GM19025 (cell line): ENCODE measurements around the gene OSBP2.

Source experiments
- ATAC-seq: cut with Tn5 transposase; IDR thresholded peaks from one replicate; pipeline ENCODE4 v1.9.1; 2021; ENCODE audit warnings: mild to moderate bottlenecking, low read depth, moderate library complexity; ENCODE audit not compliant: unreplicated experiment

The OSBP2 gene

DNA sequence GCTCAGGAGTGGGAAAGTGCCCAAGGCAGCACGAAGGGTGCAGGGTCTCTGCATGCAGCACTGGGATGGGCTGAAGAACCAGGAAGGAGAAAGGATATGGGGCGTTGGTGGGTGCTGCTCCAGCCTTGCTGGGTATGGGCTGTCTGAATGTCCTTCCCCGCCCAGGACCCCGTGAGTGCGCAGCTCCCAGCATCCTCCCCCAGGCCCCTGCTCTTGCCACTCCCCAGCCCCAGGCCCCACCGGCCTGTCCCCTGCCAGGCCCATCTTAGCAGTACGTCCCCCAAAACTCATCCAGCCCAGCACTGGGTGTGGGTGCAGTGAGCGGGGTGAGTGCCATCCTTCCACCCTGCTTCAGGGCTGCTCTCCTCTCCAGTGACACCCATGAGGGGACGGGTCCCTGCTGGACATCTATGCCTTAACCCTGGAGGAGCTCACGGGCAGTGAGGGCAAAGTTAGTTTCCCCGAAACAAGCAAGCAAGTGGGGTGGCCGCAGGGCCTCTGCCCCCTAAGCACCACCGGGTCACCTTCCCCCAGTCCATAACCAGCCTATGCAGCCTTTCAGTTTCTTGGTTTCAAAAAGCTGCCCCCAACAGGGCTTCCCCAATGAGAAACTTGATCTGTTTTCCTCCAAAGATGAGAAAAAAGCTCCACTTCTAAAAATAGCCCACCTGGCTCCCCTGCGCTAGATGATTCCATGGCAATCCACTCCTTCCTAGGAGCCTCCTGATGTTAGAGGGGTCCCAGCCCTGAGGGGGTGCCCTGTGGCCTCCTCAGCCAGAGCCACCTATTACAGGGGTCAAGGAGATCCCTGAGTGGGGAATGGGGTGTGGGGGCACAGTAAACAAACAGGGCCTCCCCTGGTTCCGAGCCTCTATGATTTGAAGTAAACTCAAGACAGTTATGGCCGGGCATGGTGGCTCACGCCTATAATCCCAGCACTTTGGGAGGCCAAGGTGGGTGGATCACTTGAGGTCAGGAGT, 170.1 kb downstream of the OSBP2 start:
- ATAC-seq = no peak

DNA sequence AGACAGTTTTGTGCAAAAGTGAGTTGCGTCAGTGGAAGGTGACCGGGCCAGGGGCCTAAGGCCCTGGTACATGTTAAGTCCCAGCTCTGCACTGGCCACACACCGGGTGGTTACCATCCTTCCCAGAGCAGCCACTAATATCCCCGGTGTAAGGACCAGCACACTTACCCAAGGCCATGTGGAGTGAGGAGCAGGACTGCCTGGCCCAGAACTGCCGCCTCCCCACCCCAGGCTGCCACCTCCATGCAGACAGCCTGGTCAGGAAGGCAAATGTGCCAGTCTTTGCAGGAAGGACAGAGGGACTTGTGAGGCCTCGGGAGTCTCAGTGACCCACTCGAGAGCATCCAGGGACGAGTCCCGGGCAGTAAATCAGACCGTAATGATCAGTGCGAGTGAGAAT, 171.0 kb downstream of the OSBP2 start:
- no peak for ATAC-seq

DNA sequence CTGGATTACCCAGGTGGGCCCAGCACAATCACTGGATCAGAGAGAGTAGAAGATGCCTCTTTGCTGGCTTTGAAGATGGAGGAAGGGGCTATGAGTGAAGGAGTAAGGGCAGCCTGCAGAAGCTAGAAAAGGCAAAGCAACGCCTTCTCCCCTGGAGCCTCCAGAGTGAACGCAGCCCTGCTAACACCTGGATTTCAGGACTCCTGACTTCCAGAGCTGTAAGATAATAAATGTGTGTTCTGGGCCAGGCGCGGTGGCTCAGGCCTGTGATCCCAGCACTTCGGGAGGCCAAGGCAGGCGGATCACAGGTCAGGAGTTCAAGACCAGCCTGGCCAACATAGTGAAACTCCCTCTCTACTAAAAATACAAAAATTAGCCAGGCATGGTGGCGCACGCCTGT, 171.5 kb downstream of the OSBP2 start:
- no peak for ATAC-seq

DNA sequence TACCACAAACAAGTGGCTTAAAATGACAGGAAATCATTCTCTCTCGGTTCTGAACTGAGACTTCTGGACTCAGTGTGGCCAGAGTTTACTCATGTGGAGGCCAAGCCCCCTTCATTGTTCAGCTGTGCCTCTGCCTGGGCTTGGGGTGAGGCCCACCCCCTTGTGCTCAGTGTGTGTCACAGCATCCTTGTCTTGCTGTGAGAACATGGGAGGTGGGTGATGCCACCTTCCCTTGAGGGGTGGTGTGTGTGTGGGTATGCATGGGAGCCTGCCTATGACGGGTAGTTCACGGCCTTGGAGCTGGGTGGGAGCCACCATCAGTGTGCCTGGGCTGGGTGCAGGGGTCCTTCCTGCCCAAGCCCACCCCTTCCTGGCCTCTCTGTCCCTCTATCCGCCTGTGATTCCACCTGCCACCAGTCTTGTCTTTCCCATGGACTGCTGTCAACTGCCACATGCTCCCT, 172.2 kb downstream of the OSBP2 start:
- ATAC-seq = no peak

DNA sequence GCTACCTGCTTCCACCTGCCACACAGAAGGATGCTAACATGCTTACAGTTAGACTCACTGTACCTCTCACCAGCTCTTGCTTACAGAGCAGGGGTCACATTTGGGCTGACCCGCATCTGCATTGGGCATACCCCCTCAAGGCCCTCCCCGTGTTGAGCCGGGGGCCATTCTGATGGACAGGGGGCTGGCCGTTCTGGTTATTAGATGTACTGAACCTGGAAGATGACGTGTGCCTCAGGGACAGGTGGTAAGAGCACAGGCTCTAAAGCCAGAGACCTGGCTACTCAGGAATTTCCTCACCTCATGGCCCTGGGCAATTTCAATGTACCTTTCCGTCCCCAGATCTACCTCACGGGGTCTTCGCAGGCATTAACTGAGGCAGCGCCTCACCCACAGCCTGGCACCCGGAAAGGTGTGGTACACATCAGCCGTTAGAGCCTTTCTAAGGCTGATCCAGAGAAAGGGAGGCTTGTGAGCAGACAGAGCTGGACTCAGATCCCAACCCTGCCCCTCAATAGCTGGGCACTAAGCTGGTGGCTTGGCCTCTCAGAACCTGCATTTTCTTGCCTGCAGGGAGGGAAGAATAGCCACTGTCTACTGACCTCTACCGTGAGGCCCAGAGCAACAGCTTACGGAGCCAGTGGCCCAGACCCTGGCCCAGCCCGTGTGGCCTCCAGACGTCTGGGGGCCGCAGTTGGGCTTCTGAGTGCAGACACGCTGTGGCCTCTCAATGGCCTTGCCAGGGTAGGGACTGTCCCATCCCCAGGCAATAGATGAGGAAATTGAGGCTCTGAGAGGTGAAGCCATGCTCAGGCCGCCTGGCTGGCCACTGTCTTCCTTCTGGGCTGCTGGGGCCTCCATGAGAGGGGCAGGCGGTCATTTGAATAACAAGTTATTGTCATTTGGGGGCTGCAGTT, 173.3 kb downstream of the OSBP2 start:
- no peak for ATAC-seq

DNA sequence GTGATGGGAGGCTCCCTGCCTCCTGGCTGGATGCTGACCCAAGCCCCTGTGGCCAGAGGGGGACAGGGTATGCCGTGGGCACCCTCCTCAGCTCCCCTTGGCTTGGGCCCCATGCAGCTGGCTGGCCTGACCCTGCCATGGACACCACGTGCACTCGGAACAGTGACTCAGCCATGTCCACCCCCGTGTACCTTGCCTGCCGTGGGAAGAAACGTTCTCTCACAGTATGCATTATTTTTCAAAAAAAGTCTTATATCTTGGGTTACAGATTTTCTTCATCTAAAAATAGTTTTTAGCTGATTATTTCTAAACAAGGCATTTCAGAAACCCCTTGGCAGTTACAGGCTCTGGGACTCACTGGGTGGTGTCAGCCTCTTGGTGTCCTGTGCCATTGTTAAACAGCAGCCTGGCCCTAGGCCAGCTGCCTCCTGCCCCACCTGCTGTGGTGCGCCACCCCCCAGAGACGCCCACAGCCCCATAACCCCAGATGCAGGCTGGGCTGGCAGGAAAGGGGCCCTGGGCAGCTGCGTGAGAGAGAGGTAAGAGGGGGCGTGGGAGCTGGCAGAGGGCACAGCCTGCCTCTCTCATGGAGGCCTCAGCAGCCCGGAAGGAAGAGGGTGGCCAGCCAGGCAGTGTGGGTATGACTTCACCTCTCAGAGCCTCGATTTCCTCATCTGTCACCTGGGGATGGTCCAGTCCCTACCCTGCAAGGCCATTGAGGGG, 174.2 kb downstream of the OSBP2 start:
- no peak for ATAC-seq

DNA sequence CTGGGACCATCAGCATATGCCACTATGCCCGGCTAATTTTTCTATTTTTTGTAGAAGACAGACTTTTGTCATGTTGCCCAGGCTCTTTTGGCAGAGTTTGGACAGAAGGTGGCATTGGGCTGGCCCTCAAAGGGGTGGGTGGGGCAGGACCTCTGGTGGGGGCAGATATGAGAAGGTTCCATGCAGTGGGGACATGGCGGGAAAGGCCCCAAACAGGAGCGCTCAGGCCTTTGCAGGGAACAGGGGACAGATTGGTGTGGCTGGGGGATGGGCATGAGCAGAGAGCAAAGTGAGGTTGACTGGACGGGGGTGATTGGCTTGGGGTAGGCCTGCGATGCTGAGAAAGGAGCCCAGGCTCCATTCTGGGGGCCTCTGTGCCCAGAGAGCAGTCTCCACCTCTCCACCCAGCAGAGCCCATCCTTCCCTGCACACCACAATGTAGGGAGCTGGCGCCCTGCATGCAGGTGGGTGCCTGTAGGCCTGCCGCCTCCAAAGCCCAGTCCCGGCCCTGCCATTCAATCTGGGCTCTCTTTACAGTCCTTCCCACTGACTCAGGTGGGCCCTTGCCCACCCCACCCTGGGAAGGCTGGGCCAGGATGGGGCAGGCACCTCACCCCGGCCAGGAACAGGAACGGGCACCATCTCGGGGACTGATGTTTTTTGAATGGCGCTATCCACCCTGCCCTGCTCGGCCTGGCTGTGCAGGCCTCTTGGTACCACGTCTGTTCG, 175.2 kb downstream of the OSBP2 start:
- ATAC-seq = no peak

DNA sequence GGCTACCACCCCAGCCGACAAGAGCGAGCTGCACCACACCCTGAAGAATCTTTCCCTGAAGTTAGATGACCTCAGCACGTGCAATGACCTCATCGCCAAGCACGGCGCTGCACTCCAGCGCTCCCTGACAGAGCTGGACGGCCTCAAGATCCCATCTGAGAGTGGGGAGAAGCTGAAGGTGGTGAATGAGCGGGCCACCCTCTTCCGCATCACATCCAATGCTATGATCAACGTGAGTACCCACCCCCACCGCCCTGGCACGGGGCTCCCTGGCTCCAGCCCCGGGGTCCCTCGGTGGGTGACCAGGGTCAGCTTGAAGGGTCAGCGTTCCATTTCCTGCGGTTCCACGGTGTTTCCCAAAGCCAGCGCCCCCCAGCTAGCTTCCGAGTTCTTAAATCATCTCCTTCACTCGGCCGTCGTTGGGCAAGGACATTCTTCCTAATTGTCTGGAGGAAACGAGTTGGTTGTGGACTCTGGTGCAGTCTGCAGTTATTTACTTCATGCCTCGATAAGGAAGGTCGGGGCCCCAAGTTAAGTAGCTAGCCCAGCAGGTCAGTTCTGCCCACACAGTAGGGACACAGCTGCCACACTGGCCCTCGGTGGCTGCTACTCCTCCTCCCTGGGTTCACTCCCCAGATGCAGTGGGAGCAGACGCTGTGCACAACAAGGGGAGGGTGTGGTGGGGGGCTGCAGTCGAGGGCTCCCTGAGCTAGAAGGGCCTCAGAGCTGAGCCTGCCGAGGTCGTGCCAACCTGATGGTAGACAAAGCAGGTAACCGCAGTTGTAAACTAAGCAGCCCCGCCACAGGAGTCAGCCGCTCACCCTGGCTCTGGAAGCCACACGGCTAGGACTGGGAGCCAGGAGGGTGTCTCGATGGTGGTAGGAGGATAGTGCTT, 176.0 kb downstream of the OSBP2 start:
- ATAC-seq = no peak

DNA sequence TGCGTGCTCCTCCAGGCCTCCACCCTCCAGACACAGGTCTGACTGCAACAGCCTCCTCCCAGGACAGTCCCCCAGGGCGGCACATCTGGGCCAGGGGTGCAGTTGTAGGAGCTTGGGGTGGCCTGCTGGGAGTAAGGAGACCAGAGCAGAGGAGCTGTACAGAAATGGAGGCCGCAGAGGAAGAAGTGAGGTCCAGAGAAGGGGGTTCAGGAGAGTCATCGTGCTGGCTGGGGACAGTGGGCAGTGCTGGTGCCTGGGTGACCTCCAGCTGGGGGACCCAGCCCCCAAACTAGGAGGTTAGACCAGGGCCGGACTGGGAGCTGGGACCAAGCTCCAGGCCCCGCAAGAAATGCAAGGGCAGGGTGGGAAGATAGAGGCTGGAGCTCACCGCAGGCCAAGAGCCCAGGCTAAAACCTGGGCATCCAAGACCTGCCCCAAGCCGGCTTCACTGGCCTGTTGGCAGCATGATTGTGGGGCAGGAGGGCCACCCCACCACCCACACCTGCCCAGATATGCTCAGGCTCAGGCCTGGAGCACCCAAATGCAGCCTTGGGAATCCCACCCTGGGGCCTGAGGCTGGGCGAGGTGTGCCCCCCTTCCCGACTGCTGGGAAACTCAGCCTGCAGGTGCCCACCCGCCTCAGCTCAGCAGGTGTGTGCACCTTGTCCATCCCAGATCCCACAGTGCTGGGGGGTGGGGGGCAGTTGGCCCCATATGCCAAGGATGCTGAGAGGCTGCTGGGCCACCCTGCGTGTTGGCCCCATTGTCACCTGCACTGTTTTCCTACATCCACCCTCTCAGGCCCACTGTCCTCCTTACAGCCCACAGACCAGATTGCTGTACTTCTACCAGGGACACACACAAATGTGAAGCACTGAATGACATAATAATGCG, 177.0 kb downstream of the OSBP2 start:
- no peak for ATAC-seq

DNA sequence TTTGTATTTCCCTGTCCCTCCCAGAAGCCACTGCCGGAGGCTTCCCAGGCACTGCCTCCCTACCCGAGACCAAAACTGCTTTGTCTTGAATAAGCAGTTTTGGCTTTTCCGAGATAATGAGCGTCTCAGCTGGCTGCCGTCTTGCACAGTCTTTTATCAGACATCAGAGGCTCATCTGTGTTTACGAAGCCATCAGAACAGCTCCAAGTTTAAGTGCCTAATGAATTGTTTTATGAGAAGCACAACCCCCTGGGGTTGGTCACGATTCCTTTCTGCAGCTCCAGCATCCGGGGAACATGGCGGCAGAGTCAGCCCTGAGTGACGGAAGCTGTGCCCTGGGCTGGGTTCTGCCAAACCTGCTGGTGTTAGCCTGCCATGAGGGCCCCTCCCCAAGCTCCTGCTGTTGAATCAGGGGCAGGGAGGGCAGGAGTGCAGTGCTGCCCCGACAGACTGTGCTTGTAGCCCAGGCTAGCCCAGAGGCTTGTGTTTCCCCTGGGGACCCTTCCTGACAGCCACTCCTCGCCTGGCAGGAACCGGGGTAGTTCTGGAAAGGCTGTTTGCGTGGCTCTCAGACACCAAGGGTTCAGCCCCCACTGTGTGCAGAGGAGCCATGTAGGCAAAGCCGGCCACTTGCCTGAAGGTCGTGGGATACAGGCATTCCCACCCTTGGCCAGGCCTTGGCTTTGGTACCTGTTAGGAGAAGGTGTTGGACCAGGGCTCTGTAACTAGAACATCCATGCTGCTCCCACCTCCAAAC, 177.8 kb downstream of the OSBP2 start:
- no peak for ATAC-seq

DNA sequence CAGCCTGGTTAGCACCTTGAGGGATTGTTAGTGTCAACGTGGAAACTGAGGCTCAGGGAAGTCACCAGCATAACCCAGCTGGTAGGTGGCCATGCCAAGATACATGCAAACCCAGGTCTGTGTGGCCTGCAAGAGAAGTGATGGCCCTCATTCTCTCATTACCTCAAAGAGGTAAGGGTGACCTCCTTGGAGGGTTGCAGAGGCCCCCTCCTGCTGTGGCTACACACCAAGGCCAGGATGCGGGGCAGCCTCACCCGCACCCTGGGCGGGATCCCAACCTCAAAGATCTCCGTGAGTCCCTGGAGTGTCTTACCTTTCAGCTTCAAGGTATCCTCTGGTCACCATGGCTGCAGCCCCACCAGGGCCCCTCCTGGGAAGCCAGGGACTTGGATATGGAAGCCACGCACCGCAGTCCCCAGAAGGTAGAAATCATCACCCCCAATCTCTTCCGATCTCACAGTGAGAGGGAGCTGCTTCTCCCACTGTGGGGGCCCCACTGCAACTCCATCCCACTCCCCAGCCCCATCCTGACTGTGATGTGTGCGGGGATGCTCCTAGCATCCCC, 178.5 kb downstream of the OSBP2 start:
- ATAC-seq = no peak

DNA sequence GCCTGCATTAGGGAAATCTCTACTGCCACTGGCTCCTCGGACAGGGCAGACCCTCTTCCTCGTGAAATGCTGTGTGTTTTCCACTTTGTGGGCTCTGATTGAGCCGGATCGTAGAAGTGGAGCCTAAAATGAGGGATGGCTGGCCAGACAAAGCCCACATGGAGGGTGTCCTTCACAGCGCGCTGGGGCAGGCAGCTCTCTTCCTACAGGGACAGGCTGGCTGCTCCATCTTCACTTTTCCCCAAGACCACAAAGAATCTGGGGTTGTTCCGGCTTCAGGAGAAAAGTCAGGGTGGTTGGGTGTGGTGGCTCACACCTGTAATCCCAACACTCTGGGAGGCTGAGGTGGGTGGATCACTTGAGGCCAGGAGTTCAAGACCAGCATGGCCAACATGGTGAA, 179.0 kb downstream of the OSBP2 start:
- no peak for ATAC-seq

DNA sequence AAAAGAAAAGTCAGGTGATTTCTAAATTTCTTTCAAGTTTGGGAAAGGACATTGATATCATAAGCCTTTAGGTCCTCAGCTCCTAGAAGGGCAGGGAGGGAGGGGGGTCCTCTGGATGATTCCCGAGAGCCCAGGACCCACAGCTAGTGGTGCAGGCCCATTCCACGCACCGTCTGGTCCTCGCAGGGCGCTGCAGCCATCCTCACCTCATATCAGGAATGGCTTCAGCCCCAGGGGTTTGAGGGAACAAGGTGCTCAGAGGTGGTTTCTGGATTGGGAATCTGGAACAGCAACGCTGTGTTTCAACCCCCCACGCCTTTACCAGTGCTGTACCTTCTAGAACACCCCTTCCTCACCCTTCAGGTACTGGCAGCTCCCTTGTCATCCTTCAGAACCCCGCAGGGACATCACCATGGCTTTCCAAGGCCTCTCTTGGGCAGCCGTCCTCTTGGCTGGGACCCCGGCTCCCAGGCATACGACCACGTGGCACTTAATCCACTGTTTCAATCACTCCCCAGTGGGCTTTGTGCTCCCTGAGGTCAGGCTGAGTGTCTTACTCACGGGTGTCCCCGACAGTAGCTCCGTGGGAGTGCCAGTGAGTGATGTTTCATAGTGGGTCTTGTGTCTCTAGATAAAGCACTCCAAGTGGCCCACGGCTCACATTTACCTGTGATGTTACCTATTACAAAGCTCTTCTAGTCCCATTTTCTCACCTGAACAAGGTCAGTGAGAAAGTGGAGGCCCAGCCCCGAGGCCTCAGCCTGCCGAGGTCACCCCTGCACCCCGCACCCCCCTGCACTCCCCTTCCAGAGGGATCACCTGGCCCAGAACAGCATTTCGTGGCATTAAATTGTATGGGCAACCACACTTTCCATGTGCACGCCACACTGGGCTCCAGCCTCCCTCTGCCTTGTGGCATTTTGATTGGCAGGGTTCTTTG, 180.0 kb downstream of the OSBP2 start:
- ATAC-seq = no peak

DNA sequence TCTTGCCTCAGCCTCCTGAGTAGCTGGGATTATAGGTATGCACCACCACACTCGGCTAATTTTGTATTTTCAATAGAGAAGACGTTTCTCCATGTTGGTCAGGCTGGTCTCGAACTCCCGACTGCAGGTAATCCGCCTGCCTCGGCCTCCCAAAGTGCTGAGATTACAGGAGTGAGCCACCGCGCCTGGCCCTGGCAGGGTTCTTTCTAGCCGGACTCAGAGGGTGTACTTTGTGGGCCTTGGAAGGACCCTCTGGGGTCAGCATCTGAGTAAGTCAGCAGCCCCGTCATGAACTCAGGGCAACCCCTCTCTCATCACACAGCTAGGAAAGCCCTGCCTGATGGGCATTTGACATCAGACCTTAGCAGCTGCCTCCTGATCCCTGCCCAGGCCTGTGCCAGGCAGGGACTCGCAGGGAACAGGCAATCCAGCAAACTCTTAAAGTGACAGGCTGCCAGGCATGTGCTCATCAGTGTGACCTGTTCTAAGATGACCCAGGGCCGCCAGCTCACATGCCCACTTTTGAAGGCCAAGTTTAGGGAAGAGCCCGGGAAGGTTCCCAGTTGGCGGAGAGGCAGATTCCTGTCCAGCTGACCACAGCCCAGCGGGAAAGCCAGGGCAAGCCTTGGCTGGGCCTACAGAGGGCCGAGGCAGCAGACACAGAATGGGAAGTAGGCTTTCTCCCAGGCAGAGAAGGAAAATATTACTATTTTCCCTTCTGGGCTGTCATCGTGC, 181.0 kb downstream of the OSBP2 start:
- no peak for ATAC-seq

DNA sequence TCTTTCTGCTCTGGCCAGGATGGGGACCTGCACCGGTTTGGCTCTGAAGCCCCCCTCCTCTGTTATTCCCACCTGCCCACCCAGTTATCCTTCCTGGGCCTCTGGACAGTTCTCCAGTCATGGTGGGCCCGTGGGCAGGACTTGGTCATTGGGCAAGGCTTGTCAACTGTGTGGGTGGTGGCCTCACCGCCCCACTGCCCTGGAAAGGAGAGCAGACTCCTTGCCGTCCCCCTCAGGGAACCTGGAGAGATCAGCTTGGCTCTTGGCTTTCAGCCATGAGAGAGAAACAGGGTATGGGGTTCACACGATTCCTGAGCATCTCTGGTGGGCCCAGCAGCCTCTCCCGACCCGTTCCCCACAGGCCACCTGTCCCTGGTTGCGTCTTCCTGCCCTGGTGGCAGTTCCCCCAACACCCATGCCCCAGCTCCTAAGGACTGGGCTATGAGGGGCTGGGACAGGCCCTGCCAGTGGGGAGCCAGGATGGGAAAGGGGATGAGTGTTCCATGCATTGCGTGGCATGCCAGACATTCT, 181.6 kb downstream of the OSBP2 start:
- no peak for ATAC-seq
